GM19043 (cell line): Measurements from ENCODE around the gene BLM.
A peak's percentile ranks its signal among the peaks of the same experiment; 100 is the strongest.

Source experiments
- ATAC-seq: cut with Tn5 transposase; IDR thresholded peaks from one replicate; pipeline ENCODE4 v1.9.1; 2021; ENCODE audit warnings: low read depth; ENCODE audit not compliant: unreplicated experiment

The BLM gene

GRCh38 chr15:90690585-90690984 is 26.6 kb upstream of the BLM start:
- no peak for ATAC-seq

GRCh38 chr15:90691369-90691768 is 25.8 kb upstream of the BLM start:
- ATAC-seq = no peak

GRCh38 chr15:90691982-90692773 is 25.0 kb upstream of the BLM start:
- peak; percentile 68 for ATAC-seq

GRCh38 chr15:90694987-90695386 is 22.2 kb upstream of the BLM start:
- no peak for ATAC-seq

- ATAC-seq = no peak
Observed at GRCh38 chr15:90697175-90697574, 20.0 kb upstream of the BLM start.

- ATAC-seq = no peak
Observed at GRCh38 chr15:90698629-90699028, 18.5 kb upstream of the BLM start.

- ATAC-seq = no peak
Observed at GRCh38 chr15:90701048-90701447, 16.1 kb upstream of the BLM start.

GRCh38 chr15:90701880-90702630 is 15.1 kb upstream of the BLM start:
- ATAC-seq = no peak

GRCh38 chr15:90703455-90703854 is 13.7 kb upstream of the BLM start:
- no peak for ATAC-seq

GRCh38 chr15:90705212-90705611 is 11.9 kb upstream of the BLM start:
- ATAC-seq = no peak

GRCh38 chr15:90706394-90707327 is 10.5 kb upstream of the BLM start:
- no peak for ATAC-seq

GRCh38 chr15:90707489-90707888 is 9.7 kb upstream of the BLM start:
- no peak for ATAC-seq

- ATAC-seq = no peak
Observed at GRCh38 chr15:90708516-90708915, 8.6 kb upstream of the BLM start.

GRCh38 chr15:90709278-90709677 is 7.9 kb upstream of the BLM start:
- no peak for ATAC-seq

- ATAC-seq = no peak
Observed at GRCh38 chr15:90710436-90711027, 6.6 kb upstream of the BLM start.

- no peak for ATAC-seq
Observed at GRCh38 chr15:90711418-90711824, 5.7 kb upstream of the BLM start.

GRCh38 chr15:90711842-90712241 is 5.3 kb upstream of the BLM start:
- ATAC-seq = no peak

- ATAC-seq = no peak
Observed at GRCh38 chr15:90713081-90713480, 4.1 kb upstream of the BLM start.

GRCh38 chr15:90716317-90716975 is 700 bp upstream of the BLM start:
- no peak for ATAC-seq

GRCh38 chr15:90718232-90718631 is 1.1 kb downstream of the BLM start:
- ATAC-seq = no peak
